ENCODE measurements around the gene ABCC6. TPM values are rescaled to one million over a fixed set of nuclear protein-coding genes. Genes with fewer than 3 reads are reported as not detected.

Gene ABCC6
- polyA plus RNA-seq, 1 of the 3 experiments (the other 2 are of a cell fraction), result 0.71 TPM

DNA sequence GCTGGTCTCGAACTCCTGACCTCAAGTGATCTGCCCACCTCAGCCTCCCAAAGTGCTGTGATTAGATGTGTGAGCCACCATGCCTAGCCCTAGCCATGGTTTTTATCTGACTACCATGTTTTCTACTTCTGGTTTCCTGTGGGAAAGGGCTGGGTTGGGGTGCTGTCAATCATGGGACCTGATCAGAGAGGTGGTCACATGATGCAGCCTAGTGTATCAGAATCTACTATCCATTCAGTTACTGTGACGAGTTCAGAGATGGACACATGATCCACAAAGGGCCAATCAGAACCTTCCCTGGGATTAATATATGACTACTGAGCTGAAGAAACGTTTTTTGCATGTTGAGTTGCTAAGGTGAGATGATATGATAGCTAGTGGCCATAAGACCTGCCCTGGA lies 59.1 kb downstream of the ABCC6 start:
- no peak overlapping the region for H3K27ac ChIP-seq (ENCODE audit: low read depth in 2 of 2, low read length in 1 of 2)
- 32% methylated on average over 3 of the region's 3 CpGs for WGBS (ENCODE audit: low lambda C conversion rate)
- H3K4me2 ChIP-seq, result no peak overlapping the region
- no peak overlapping the region for H2AFZ ChIP-seq (ENCODE audit: low read depth)
- no peaks in the 10 kb centered on the region for H3K4me1 ChIP-seq (ENCODE audit: control insufficient read depth in 1 of 2, insufficient read depth in 2 of 2, low read depth in 1 of 2, low read length in 1 of 2)
- no peaks in the 10 kb centered on the region for H3K9me2 ChIP-seq
- DNase-seq, result no peak
- H4K20me1 ChIP-seq (ENCODE audit: insufficient read depth), result no peaks in the 10 kb centered on the region
- no peaks in the 10 kb centered on the region for H3K27me3 ChIP-seq (ENCODE audit: insufficient read depth)
- ChIA-PET CTCF (interaction anchor here (1.0 to 1.6 kb wide), 2 partner anchors 30 to 289 kb away, joined by 3 read pairs; no protein-coding TSS in a partner anchor), POLR2A (no interaction called here)
- H3K79me2 ChIP-seq (ENCODE audit: insufficient read depth), result no peaks in the 10 kb centered on the region
- H3K9me3 ChIP-seq, result no peaks in the 10 kb centered on the region
- TF ChIP-seq ELF1 (IDR thresholded peaks at IDR 0.05) (no peak), FOSL2 (IDR thresholded peaks at IDR 0.05; ENCODE audit: borderline replicate concordance, low read depth) (no peak), MXI1 (IDR thresholded peaks at IDR 0.05; ENCODE audit: low read depth, low read length) (no peak), NRF1 (IDR thresholded peaks at IDR 0.05; ENCODE audit: low read depth, low read length) (no peak), GATA2 (CRISPR knock-in tag; IDR thresholded peaks at IDR 0.05) (no peak), EZH2phosphoT487 (IDR thresholded peaks at IDR 0.05; ENCODE audit: borderline replicate concordance, low read depth) (no peak), RXRA (IDR thresholded peaks at IDR 0.05; ENCODE audit: borderline replicate concordance, low read depth) (no peak), MEF2A (IDR thresholded peaks at IDR 0.05; ENCODE audit: borderline replicate concordance, low read depth) (no peak), FOXJ3 (CRISPR knock-in tag; IDR thresholded peaks at IDR 0.05) (no peak), TEAD4 (IDR thresholded peaks at IDR 0.05; ENCODE audit: borderline replicate concordance, insufficient read depth) (no peak), YY1 (IDR thresholded peaks at IDR 0.05; ENCODE audit: low read depth) (no peak), JUND (IDR thresholded peaks at IDR 0.05) (no peak), RFX5 (IDR thresholded peaks at IDR 0.05; ENCODE audit: low read length) (no peak), RAD21 (IDR thresholded peaks at IDR 0.05; ENCODE audit: low read length) (no peak), NFIC (IDR thresholded peaks at IDR 0.05; ENCODE audit: borderline replicate concordance) (no peak)
- TF ChIP-seq, protein P1, sequence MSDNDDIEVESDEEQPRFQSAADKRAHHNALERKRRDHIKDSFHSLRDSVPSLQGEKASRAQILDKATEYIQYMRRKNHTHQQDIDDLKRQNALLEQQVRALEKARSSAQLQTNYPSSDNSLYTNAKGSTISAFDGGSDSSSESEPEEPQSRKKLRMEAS (IDR thresholded peaks at IDR 0.05; ENCODE audit: low read depth), result no peak
- no peaks in the 10 kb centered on the region for H3K36me3 ChIP-seq (replicated peaks in 1 of 2; ENCODE audit: control insufficient read depth in 1 of 2, insufficient read depth in 2 of 2, low read length in 1 of 2)
- H3F3A ChIP-seq (replicated peaks; ENCODE audit: insufficient read depth), result no peaks in the 10 kb centered on the region
- H3K4me3 ChIP-seq (ENCODE audit: low read depth in 2 of 2, low read length in 1 of 2), result no peak overlapping the region
- no peak overlapping the region for H3K9ac ChIP-seq

DNA sequence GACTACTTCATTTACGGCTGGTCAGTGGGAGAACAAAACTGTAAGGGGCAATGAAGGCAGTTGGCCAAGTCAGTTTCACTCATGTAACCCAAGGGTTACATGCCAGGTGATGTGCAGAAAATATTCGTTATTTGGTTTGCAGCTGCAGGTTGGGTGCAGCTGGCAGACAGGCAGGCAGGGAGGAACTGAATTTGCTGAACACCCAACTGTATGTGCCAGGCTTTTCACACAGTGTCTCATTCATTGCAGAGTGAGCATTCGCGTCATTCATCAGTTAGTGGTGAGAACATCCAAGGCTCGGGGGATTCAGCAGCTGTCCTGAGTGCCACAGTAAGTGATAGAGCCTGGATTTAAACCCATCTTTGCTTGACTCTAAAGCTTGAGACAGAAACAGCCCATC lies 59.7 kb downstream of the ABCC6 start:
- Histone ChIP-seq H3K9me2 (no peaks in the 10 kb centered on the region), H3K36me3 (replicated peaks in 1 of 2; ENCODE audit: control insufficient read depth in 1 of 2, insufficient read depth in 2 of 2, low read length in 1 of 2) (no peaks in the 10 kb centered on the region), H3K4me3 (ENCODE audit: low read depth in 2 of 2, low read length in 1 of 2) (no peak overlapping the region), H3K9ac (no peak overlapping the region), H3K27ac (ENCODE audit: low read depth in 2 of 2, low read length in 1 of 2) (no peak overlapping the region), H2AFZ (ENCODE audit: low read depth) (no peak overlapping the region), H3K4me1 (ENCODE audit: control insufficient read depth in 1 of 2, insufficient read depth in 2 of 2, low read depth in 1 of 2, low read length in 1 of 2) (no peaks in the 10 kb centered on the region), H4K20me1 (ENCODE audit: insufficient read depth) (no peaks in the 10 kb centered on the region), H3K79me2 (ENCODE audit: insufficient read depth) (no peaks in the 10 kb centered on the region), H3K27me3 (ENCODE audit: insufficient read depth) (no peaks in the 10 kb centered on the region), H3F3A (replicated peaks; ENCODE audit: insufficient read depth) (no peaks in the 10 kb centered on the region), H3K9me3 (no peaks in the 10 kb centered on the region), H3K4me2 (no peak overlapping the region)
- CTCF ChIA-PET, result interaction anchor here (1.6 kb wide), 1 partner anchor 289 kb away, joined by 3 read pairs; no protein-coding TSS in a partner anchor
- POLR2A ChIA-PET, result no interaction called here
- 78% methylated on average over 5 of the region's 5 CpGs for WGBS (ENCODE audit: low lambda C conversion rate)
- no peak for DNase-seq
- TF ChIP-seq GATA2 (CRISPR knock-in tag; IDR thresholded peaks at IDR 0.05) (no peak), MXI1 (IDR thresholded peaks at IDR 0.05; ENCODE audit: low read depth, low read length) (no peak), RXRA (IDR thresholded peaks at IDR 0.05; ENCODE audit: borderline replicate concordance, low read depth) (no peak), GABPA (IDR thresholded peaks at IDR 0.05; ENCODE audit: low read depth) (no peak), MEF2A (IDR thresholded peaks at IDR 0.05; ENCODE audit: borderline replicate concordance, low read depth) (no peak), NFIC (IDR thresholded peaks at IDR 0.05; ENCODE audit: borderline replicate concordance) (no peak), TEAD4 (IDR thresholded peaks at IDR 0.05; ENCODE audit: borderline replicate concordance, insufficient read depth) (no peak), YY1 (IDR thresholded peaks at IDR 0.05; ENCODE audit: low read depth) (no peak), JUND (IDR thresholded peaks at IDR 0.05) (no peak), RAD21 (IDR thresholded peaks at IDR 0.05; ENCODE audit: low read length) (no peak), TAF1 (IDR thresholded peaks at IDR 0.05; ENCODE audit: borderline replicate concordance, low read depth, low read length) (no peak), FOXM1 (IDR thresholded peaks at IDR 0.05; ENCODE audit: low read depth) (no peak), RCOR1 (IDR thresholded peaks at IDR 0.05; ENCODE audit: low read length) (no peak), FOSL2 (IDR thresholded peaks at IDR 0.05; ENCODE audit: borderline replicate concordance, low read depth) (no peak), SIN3A (IDR thresholded peaks at IDR 0.05; ENCODE audit: borderline replicate concordance, low read depth, low read length) (no peak), CHD2 (IDR thresholded peaks at IDR 0.05; ENCODE audit: low read length, partially characterized antibody) (no peak)
- TF ChIP-seq, protein P2, sequence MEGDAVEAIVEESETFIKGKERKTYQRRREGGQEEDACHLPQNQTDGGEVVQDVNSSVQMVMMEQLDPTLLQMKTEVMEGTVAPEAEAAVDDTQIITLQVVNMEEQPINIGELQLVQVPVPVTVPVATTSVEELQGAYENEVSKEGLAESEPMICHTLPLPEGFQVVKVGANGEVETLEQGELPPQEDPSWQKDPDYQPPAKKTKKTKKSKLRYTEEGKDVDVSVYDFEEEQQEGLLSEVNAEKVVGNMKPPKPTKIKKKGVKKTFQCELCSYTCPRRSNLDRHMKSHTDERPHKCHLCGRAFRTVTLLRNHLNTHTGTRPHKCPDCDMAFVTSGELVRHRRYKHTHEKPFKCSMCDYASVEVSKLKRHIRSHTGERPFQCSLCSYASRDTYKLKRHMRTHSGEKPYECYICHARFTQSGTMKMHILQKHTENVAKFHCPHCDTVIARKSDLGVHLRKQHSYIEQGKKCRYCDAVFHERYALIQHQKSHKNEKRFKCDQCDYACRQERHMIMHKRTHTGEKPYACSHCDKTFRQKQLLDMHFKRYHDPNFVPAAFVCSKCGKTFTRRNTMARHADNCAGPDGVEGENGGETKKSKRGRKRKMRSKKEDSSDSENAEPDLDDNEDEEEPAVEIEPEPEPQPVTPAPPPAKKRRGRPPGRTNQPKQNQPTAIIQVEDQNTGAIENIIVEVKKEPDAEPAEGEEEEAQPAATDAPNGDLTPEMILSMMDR (IDR thresholded peaks at IDR 0.05), result no peak
- TF ChIP-seq, protein P3, sequence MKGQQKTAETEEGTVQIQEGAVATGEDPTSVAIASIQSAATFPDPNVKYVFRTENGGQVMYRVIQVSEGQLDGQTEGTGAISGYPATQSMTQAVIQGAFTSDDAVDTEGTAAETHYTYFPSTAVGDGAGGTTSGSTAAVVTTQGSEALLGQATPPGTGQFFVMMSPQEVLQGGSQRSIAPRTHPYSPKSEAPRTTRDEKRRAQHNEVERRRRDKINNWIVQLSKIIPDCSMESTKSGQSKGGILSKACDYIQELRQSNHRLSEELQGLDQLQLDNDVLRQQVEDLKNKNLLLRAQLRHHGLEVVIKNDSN (IDR thresholded peaks at IDR 0.05; ENCODE audit: borderline replicate concordance, low read depth), result no peak
- TF ChIP-seq, protein P4, sequence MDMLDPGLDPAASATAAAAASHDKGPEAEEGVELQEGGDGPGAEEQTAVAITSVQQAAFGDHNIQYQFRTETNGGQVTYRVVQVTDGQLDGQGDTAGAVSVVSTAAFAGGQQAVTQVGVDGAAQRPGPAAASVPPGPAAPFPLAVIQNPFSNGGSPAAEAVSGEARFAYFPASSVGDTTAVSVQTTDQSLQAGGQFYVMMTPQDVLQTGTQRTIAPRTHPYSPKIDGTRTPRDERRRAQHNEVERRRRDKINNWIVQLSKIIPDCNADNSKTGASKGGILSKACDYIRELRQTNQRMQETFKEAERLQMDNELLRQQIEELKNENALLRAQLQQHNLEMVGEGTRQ (IDR thresholded peaks at IDR 0.05; ENCODE audit: borderline replicate concordance, low read depth, low read length), result no peak

Data from SK-N-SH (cell line).